Measurements from ENCODE around the gene ENO4.

Gene ENO4

GRCh38 chr10:116831790-116832189 lies 17.5 kb upstream of the ENO4 start:
- DNase-seq, result no peak

DNA sequence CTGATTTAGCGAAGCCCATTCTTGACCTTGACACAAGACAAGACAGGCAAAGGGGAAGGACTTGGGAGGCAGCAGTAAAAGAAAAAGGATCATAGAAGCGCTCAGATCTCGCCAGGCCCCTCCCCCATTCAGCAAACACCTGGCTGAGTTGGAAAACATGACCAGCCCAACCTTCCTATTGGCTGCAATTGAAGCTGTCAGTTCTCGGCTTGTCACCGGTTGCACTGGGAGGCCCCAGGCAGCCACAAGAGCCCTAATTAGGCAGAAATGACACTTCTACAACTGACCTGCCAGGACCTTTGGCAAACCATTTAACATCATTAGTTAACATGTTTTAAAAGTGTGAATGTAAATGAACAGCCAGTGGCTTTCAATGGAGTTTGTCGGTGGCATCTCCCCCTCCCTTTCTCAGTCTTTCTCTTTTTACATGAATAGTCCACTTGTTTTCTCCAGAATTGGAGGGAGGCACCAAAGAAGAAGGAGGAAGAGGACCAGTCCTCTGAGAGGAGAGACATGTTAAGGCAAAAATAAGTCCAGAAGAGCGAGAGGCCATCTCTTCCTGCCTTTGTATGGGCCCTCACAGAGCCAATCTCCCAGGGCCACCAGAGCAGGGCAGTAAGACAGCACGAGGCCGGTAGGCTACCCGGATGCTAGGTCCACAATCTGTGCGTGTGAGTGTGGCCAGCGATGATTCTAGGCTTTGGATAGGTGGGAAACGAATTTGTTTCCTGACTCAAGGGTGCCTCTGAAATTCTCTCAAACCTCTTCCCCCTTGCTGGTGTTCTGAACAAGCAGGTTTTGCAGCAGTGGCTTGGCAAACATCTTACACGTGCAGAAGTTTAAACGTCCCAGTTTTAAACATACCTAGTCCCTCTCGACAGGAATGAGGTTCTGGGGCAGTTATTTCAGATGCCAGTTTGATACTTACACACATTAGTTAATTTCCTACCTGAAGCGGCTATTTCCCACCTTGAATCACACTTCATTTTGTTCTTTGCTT lies 15.0 kb upstream of the ENO4 start:
- no peak for DNase-seq

DNA sequence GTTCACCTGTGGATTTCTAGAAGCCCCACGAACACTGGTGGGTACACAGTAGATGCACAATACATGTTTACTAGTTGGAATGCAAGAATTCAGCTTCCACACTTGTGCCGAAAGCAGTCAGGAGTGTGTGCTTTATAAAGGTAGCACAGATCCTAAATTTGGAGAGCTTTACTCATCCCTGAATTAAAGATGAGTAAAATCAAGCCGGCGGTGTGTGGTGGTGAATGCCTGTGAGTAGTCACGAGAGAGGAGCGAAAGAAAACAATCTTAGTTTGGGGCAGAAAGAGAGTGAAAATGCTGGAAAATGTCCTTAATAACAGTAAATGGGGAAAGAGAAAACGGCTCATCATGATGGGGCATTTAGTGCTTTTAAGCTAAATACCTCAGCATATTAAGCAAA lies 13.6 kb upstream of the ENO4 start:
- no peak for DNase-seq

DNA sequence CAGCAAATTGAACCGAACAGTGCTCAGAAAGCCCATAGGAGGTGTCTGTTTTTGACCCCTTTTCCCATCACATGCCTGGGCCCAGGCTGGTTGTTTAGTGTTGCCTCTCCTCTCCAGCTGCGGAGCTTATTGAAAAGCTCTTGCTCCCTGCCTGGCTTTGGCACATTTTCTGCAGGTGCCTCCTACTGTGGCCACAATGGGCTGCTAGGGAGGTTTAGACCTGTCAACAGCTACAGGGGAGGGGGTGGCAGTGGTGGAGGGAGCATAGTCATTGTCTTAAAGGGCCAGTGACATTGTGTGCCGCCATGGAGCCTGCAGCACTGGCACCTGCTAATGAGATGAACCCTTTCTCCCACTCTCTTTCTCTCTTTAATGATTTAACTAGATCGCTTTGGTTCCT lies 13.2 kb upstream of the ENO4 start:
- no peak for DNase-seq

DNA sequence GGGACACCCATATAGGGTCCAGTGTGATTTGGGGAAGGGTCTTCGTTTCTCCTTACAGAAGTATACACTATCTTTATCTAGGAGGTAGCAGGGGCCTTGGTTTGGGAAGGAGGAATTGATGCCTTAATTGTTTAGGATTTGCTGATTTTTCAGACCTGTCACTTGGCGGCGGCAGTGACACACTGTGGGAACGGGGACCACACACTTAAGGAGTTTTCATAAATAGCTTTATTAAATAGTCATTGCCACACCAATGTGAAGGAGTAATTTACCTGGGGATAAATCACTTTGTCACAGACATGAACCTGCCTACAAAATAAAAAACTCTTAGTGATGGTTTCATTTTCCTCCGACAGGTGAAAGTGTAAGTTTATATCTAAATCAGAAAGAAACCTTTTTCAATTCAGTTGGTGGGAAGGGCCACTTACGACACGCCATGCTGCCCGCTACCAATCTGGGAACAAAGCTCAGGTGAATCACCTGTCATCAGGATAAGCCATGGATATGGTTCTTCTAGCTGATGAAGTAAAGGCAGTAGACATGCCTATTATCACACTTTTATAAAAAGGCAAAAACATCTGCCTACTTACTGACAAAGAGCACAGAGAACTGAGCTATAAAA lies 12.3 kb upstream of the ENO4 start:
- DNase-seq, result no peak

DNA sequence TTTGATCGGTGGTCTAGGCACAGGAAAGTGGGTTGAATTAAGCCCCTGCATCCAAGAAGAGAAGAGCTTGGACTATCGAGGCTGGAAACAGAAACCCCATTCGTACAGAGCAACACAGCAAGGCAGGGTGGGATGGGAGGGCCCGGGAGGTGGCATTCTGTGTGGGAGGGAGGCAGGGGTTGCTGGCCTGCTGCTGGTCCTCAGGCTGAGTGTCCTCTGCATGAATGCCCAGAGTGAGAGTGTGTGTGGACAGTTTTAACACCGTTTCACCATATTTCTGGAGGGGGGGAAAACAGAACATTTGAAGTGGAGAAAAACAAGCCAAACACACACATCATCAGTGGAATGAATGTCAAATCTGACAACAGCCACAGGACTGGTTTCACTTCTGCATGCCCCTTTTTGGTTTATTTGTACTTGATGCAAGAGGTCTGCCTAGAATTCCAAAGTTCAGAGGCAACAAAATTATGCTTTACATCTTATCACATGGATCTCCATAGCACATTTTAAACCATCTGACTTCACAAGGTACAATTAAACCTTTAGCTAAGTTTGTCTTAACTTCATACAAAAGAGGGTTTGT lies 11.1 kb upstream of the ENO4 start:
- no peak for DNase-seq

DNA sequence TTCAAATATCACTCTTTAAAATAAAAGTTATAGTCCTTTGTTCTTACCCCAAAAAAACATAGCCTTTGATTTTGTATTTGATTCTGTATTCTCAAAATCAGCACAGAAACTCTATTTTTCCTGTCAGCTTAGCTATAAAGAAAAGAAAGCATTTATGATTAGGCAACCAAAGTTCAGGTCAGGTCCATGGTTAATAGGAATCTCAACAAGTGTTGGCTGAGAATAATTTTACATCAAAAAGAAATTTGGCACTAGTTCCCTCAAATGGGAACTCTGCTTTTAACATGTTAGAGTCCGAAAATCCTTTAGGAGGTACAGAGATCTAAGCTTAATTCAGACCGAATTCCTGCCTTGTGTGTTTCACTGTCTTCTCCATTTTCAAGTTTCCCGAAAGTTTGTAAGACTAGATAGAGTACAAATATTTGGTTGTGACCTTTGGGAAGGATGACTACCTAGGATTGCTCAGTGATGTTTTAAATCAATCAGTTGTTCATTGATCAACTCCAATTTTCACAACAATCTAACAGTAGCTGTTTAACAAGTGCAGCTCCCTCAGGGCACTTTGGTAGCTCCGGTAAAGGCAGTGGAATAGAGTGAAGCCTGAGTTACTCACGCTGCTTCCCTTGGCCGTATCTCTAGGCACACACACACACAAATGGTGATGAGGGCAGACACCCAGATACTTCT lies 8.8 kb upstream of the ENO4 start:
- DNase-seq, result no peak

- no peak for DNase-seq
These were observed 3.5 kb upstream of the ENO4 start for GRCh38 chr10:116845823-116846222.

GRCh38 chr10:116848032-116848943 lies 1.0 kb upstream of the ENO4 start:
- DNase-seq, result peak; percentile 62

- no peak for DNase-seq
These were observed 403 bp upstream of the ENO4 start for GRCh38 chr10:116848944-116849247.

DNA sequence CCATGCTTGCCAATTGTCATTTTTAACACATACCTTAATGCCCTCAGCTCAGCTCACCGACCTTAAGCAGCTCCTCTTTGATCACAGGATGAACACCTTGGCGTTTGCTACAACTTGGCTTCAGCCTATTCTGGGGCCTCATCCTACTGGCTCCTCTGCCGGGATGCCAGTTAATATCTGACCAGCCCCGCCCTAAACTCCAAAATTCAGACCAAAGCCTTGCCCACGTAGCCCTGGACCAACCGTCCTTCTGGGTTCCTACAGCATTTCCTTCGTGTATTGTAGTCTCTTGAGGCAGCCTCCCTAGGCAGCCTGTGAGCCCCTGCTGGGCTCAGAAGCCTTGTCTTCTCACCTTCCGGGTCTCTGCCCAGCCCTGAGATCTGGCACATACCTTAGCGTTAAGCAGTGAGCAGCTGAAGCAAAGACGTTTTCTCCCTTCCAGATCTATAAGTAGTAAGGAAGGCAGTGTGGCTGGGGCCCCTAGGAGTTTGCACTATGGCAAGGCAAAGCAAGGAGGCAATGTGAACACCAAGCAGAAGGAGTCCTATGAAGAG lies 836 bp downstream of the ENO4 start:
- DNase-seq, result no peak

GRCh38 chr10:116852246-116852645 lies 2.9 kb downstream of the ENO4 start:
- DNase-seq, result no peak

DNA sequence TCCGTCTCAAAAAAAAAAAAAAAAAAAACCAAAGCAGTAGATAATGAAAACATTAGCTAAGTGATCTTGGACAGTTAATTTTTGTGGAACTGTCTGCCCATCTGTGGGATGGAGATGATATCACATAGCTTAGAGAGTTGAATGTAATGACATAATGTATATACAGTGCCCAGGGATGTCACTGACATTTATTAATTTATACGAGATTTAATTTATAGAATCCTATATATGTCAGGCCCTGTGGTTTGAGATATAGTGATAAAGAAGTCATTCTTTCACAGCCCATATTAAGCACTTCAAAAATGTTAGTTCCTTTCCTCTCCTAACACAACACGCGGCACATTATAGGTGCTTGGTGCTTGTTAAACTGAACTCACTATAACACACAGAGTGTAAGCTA lies 4.0 kb downstream of the ENO4 start:
- DNase-seq, result no peak

DNA sequence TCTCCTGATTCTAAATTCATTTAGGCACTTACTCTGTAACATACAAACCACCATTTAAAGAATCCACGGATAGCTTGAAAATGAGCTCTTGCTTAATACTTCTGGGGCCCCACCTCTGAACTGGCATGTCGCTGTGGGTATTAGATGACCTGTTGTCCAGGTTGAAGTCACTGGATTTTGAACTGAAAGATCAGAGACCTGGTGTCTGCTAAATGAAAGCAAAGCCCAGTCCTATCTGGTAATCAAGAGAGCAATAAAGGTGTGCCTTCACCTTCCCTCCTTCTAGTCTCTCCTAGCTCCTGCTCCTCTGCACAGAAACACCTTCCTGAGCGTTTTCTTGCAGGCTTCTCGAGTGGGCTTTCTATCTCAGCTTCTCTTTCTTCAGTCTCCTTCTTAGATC lies 4.4 kb downstream of the ENO4 start:
- DNase-seq, result no peak

DNA sequence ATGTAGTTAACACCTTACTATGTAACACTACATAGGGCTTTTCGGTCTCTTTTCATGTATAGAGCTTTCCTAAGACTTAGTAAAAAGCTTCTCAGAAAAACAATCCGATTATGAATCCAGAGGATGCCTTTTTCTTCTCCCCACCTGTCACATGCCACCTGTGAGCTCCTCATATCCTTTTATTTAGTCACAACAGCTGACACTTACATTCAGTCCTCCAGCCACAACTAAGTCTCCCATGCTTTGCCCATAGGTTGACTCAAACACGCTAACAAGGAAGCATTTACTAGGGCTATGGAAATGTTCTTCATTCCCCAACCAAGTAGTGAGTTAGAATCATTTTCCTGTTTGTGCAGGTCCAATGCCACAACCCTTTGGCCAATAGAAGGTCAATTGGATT lies 7.9 kb downstream of the ENO4 start:
- DNase-seq, result no peak

GRCh38 chr10:116861796-116862195 lies 12.5 kb downstream of the ENO4 start:
- no peak for DNase-seq

DNA sequence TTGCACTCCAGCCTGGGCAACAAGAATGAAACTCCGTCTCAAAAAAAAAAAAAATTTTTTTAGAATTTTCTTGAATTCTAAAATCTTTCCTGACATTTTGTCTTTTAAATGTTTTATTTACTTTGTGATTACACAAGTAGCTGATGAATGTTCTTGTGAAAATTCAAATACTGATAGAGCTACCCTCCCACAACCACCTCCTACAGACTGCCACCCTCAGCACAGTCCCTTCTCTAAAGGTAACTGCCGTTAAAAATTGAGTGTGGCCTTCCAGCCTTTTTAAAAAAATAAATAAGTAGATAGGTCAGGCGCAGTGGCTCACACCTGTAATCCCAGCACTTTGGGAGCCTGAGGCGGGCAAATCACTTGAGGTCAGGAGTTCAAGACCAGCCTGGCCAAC lies 15.1 kb downstream of the ENO4 start:
- DNase-seq, result no peak

DNA sequence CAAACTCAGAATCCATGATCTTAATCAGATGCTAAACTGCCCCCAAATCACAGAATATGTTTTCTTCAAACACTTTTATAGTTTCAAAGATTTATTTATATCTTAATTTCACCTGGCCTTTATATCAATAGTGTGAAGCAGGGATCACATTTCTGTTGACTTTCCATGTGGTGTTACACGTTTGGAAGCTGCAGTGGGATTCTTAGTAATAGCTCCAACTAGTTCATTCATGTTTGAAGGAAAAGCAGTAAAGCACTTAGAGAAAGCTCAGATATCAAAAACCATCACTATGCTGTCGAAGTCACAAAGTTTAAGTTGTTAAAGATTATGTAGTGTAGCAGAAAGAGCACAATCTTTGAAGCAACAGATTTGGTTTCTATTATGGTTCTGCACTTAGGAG lies 16.8 kb downstream of the ENO4 start:
- DNase-seq, result no peak

- peak; percentile 26 for DNase-seq
These were observed 17.8 kb downstream of the ENO4 start for GRCh38 chr10:116866987-116867595.

GRCh38 chr10:116868198-116868676 lies 18.9 kb downstream of the ENO4 start:
- DNase-seq, result no peak

- no peak for DNase-seq
These were observed 19.4 kb downstream of the ENO4 start for GRCh38 chr10:116868722-116869121.

DNA sequence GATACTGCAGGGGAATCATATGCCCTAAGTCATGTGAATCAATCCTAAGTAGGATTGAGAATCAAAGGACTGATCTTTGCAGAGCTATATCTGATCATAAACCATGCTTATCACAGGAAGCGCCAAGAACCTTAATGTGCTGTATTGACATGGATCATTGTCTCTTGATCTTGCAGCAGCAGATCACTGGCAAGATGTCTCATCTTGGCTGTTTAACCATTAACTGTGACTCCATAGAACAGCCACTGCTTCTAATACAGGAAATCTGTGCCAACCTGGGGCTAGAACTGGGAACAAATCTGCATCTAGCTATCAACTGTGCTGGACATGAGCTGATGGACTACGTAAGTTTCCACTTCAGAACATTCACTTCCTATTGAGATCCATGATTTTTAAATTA lies 21.6 kb downstream of the ENO4 start:
- DNase-seq, result no peak

Data from fibroblast of upper back skin (primary cell).